GM06990 (cell line): ENCODE results near the gene PRPH.
A peak's percentile ranks its signal among the peaks of the same experiment; 100 is the strongest.

ENCODE experiments used
- DNase-seq: peaks from one replicate; pipeline ENCODE4 v3.0.0-alpha.2; 2011; ENCODE audit not compliant: insufficient read length; ENCODE audit errors: extremely low read depth
- H3K27me3 ChIP-seq: replicated peaks from 2 replicates; pipeline ENCODE4 v1.6.0; 2011; ENCODE audit warnings: low read length; ENCODE audit not compliant: control insufficient read depth, insufficient read depth
- H3K36me3 ChIP-seq: 2 replicates; pipeline ENCODE4 v1.5.1; 2011; ENCODE audit warnings: low read length; ENCODE audit not compliant: control insufficient read depth, insufficient read depth
- H3K4me3 ChIP-seq: replicated peaks from 2 replicates; pipeline ENCODE4 v1.5.1; 2011; ENCODE audit warnings: low read depth, mild to moderate bottlenecking, control low read depth, low read length
- CTCF ChIP-seq: IDR thresholded peaks from 2 replicates; pipeline ENCODE4 v1.5.1; 2011; ENCODE audit warnings: low read length, control low read depth, mild to moderate bottlenecking, inconsistent platforms; ENCODE audit not compliant: insufficient read depth, poor library complexity, severe bottlenecking

PRPH gene

DNA sequence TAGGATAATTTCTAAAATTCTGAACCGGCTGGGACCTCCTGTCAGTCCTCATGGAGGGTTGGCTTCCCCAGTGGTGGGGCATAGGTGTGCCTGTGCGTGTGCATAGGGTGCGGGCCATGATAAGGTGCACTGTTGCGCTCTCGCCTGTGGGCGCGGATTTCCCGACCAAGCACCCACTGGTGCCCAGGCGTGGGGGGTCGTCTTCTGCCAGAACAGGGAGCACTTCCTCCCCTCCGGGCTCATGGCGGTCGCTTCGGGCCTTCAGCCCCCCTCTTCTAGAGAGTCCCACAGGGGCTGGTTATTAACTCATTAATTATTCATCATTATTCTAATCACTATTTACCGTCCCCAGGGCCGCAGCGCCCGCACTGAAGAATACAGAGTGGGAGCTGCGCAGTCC lies 39.3 kb downstream of the PRPH start:
- no peak for TF ChIP-seq CTCF
- H3K27me3 ChIP-seq: peaks cover 1% of the 10 kb centered on the region
- no peak overlapping the region for H3K4me3 ChIP-seq
- DNase-seq: no peak
- peaks cover 10% of the 10 kb centered on the region for H3K36me3 ChIP-seq

DNA sequence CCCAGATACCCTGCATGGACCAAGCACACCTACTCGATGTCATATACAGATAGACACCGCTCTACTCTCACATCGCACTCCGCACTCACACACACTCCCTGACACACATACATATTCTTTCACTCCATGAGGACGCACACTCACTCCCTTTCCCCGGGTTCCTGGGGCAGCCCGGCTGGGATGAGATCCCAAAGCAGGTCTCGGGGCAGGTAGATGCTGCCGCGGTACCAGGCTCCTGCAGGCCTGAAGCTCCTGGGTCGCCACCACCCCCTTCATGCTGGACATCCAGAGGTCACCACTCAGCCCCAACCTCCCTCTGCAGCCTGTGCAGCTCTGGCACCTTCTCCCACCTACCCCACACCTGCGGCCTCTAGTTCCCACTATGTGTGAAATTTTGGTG lies 39.7 kb downstream of the PRPH start:
- H3K27me3 ChIP-seq: peaks cover 1% of the 10 kb centered on the region
- peaks cover 8% of the 10 kb centered on the region for H3K36me3 ChIP-seq
- no peak overlapping the region for H3K4me3 ChIP-seq
- DNase-seq: no peak
- no peak for TF ChIP-seq CTCF

DNA sequence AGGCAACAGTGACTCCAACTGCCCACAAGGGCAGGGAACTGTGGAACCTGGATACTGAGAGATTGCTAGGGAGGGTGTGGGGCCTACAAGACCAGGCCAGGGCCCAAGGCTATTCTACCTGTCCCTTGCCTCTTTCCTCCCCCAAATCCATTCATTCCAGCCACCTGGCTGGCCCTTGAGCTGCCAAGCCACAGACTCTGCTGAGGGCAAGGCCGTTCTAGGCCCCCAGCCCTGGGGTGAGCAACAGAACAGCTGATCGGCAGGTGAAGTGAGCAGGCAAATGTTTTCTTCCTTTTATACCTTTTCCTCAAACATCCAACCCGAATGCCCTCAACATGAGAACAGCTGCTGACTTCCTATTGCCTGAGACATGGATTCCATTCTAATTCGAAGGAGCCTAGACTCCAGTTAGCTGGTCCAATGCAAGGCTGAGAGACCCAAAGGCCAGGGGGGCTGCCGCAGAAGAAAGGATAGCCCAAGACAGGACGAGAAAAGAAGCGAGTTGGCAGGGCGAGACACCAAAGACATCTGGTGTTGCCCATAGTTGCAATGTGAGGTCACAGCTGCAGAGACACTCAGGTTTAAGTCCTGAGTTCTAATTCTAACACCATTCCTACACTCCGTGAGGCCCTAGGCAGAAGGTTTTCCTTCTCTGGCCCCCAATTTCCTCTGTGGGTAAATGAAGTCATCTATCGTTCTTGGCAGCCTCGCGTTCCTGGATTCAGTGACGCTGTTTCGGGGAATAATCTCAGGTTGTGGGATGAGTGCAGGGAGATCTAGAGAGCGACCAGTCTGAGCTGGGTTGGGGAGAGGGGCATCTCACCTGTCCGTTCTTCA lies 40.4 kb downstream of the PRPH start:
- Histone ChIP-seq H3K4me3 (no peak overlapping the region), H3K36me3 (peaks cover 4% of the 10 kb centered on the region), H3K27me3 (peaks cover 1% of the 10 kb centered on the region)
- TF ChIP-seq CTCF: no peak
- no peak for DNase-seq

- peaks cover 4% of the 10 kb centered on the region for H3K36me3 ChIP-seq
- peaks cover 1% of the 10 kb centered on the region for H3K27me3 ChIP-seq
- no peak for DNase-seq
- TF ChIP-seq CTCF: no peak
- H3K4me3 ChIP-seq: no peak overlapping the region
Measured at GRCh38 chr12:49335955-49336644, 41.2 kb downstream of the PRPH start.

DNA sequence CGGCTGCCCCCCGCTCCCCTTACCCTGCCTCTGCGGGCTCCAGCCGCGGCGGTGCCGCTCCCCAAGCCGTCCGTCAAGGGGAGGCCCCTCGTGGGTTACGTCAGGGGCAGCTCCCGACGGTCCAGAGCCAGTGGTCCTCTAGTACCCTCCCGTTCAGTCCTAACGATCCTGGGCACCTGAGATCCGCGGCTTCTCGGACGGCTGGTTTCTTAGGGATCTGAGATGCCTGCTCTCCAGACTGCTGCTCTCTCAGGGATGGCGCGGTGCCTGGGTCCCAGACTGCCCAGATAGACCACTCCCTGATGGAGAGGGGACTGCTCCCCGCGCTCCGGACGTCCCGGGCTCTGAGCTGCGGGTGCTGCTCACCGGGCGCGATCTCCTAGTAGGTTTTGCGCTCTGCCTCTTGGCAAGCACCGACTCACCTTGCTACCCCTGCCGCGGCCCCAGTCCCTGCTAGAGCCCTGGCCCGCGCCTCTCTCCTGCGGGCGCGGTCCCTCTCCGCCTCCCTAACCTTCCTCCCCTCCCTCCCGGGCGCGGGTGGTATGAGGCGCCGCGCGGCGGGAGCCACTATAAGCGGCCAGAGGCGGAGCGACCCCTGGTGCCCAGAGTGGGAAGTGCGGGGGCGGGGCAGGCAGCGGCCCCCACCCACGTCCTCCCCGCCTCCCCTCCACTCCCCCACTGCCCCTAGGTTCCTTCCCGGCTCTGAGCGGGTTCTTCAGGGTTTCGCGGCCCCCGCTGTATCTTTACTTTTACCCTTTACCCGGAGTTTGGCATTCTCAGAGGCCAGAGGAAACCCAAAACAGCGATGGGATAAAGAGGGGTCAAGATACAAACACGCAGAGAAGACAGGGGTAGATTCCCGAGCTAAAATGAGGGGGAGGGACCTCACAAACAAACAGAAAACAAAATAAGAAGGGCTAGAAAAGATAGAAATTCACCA lies 42.0 kb downstream of the PRPH start, which contains the start of gene C1QL4:
Gene C1QL4, minus strand, starts transcription at position 544 of the 940 bp plus-strand sequence. CDS start 711 bp downstream, outside the sequence.
- TF ChIP-seq CTCF: peak; percentile 98
- peak; percentile 83 for DNase-seq
- Histone ChIP-seq H3K4me3 (peak within 1 kb of the TSS; percentile 35), H3K36me3 (no peaks in the 10 kb centered on the region), H3K27me3 (peaks cover 3% of the 10 kb centered on the region)
